SH-SY5Y (cell line): ENCODE data around the gene SLC39A11.

Source experiments
- GATA2 ChIP-seq: IDR thresholded peaks from 2 replicates; pipeline ENCODE4 v1.6.1; 2011; ENCODE audit warnings: mild to moderate bottlenecking, low read depth, low read length
- GATA3 ChIP-seq: IDR thresholded peaks from 2 replicates; pipeline ENCODE4 v1.6.1; 2011; ENCODE audit warnings: low read depth, mild to moderate bottlenecking, low read length, moderate library complexity

The SLC39A11 gene

GRCh38 chr17:72816406-72816805 is 276.1 kb downstream of the SLC39A11 start:
- no peak for TF ChIP-seq GATA3
- TF ChIP-seq GATA2 = no peak

- TF ChIP-seq GATA3 (no peak), GATA2 (no peak)
Observed at GRCh38 chr17:72813481-72813880, 279.0 kb downstream of the SLC39A11 start.

GRCh38 chr17:72812823-72813222 is 279.7 kb downstream of the SLC39A11 start:
- TF ChIP-seq GATA2 (no peak), GATA3 (no peak)

- TF ChIP-seq GATA3 (no peak), GATA2 (no peak)
Observed at GRCh38 chr17:72811976-72812687, 280.4 kb downstream of the SLC39A11 start.

- TF ChIP-seq GATA2 (no peak), GATA3 (no peak)
Observed at GRCh38 chr17:72810991-72811508, 281.4 kb downstream of the SLC39A11 start.

GRCh38 chr17:72806011-72806410 is 286.5 kb downstream of the SLC39A11 start:
- TF ChIP-seq GATA3 (no peak), GATA2 (no peak)

GRCh38 chr17:72804949-72805707 is 287.4 kb downstream of the SLC39A11 start:
- TF ChIP-seq GATA3 (no peak), GATA2 (no peak)

- TF ChIP-seq GATA3 (no peak), GATA2 (no peak)
Observed at GRCh38 chr17:72802726-72803125, 289.8 kb downstream of the SLC39A11 start.

- TF ChIP-seq GATA2 = no peak
- TF ChIP-seq GATA3 = no peak
Observed at GRCh38 chr17:72797142-72797541, 295.3 kb downstream of the SLC39A11 start.

GRCh38 chr17:72795941-72796340 is 296.5 kb downstream of the SLC39A11 start:
- TF ChIP-seq GATA3 = no peak
- no peak for TF ChIP-seq GATA2

- TF ChIP-seq GATA3 (no peak), GATA2 (no peak)
Observed at GRCh38 chr17:72794152-72794551, 298.3 kb downstream of the SLC39A11 start.

- peak; percentile 84 for TF ChIP-seq GATA3
- peak; percentile 95 for TF ChIP-seq GATA2
Observed at GRCh38 chr17:72792771-72793170, 299.7 kb downstream of the SLC39A11 start.

- TF ChIP-seq GATA3 (no peak), GATA2 (no peak)
Observed at GRCh38 chr17:72790190-72790589, 302.3 kb downstream of the SLC39A11 start.

GRCh38 chr17:72789711-72790110 is 302.8 kb downstream of the SLC39A11 start:
- no peak for TF ChIP-seq GATA3
